GM23338 (cell line): ENCODE measurements around the gene KIF19. TPM values are rescaled to one million over a fixed set of nuclear protein-coding genes. Genes with fewer than 3 reads are reported as not detected.

Experiments used
- ATAC-seq: fragments of 200-7000 bp; cut with Tn5 transposase; 3 replicates; pipeline ENCODE4 v1.9.1; 2020
- DNase-seq: peaks from one replicate; pipeline ENCODE4 v3.0.0-alpha.2; 2015; ENCODE audit warnings: low spot score
- H2AFZ ChIP-seq: fragments of 200-600 bp; sonication (generic); 2 replicates; pipeline ENCODE4 v1.8.0; 2016; ENCODE audit warnings: antibody characterized with exemption, mild to moderate bottlenecking, moderate library complexity
- H3F3A ChIP-seq: fragments of 200-600 bp; sonication (generic); replicated peaks from 2 replicates; pipeline ENCODE4 v1.8.0; 2017; ENCODE audit warnings: antibody characterized with exemption, mixed run types, low read depth
- H3K27ac ChIP-seq: fragments of 200-600 bp; sonication (generic); 2 replicates; pipeline ENCODE4 v1.6.1; 2016; ENCODE audit warnings: low read depth
- H3K27me3 ChIP-seq: fragments of 200-600 bp; sonication (generic); 2 replicates; pipeline ENCODE4 v1.8.0; 2016; ENCODE audit warnings: mild to moderate bottlenecking, mixed run types, moderate library complexity; ENCODE audit not compliant: insufficient read depth
- H3K36me3 ChIP-seq: fragments of 200-600 bp; sonication (generic); 2 replicates; pipeline ENCODE4 v1.8.0; 2016; ENCODE audit warnings: mild to moderate bottlenecking; ENCODE audit not compliant: insufficient read depth
- H3K4me1 ChIP-seq: fragments of 200-600 bp; sonication (generic); 2 replicates; pipeline ENCODE4 v1.8.0; 2016; ENCODE audit warnings: mild to moderate bottlenecking, moderate library complexity; ENCODE audit not compliant: insufficient read depth
- H3K4me2 ChIP-seq: fragments of 200-600 bp; sonication (generic); 2 replicates; pipeline ENCODE4 v1.7.1; 2017; ENCODE audit warnings: mixed run types
- H3K4me3 ChIP-seq: fragments of 200-600 bp; sonication (generic); 2 replicates; pipeline ENCODE4 v1.6.1; 2016; ENCODE audit warnings: mixed run types
- H3K79me2 ChIP-seq: fragments of 200-600 bp; sonication (generic); replicated peaks from 2 replicates; pipeline ENCODE4 v1.8.0; 2017; ENCODE audit warnings: mild to moderate bottlenecking; ENCODE audit not compliant: insufficient read depth
- H3K9me2 ChIP-seq: fragments of 200-600 bp; sonication (generic); 2 replicates; pipeline ENCODE4 v1.8.0; 2017; ENCODE audit not compliant: insufficient read depth
- H4K20me1 ChIP-seq: fragments of 200-600 bp; sonication (generic); replicated peaks from 2 replicates; pipeline ENCODE4 v1.8.0; 2017; ENCODE audit warnings: mild to moderate bottlenecking; ENCODE audit not compliant: insufficient read depth
- H3K27ac Mint-ChIP-seq: 2 replicates; pipeline ENCODE4 v1.8.0; 2020; ENCODE audit warnings: inconsistent platforms, mild to moderate bottlenecking, moderate library complexity, mixed read lengths
- H3K27me3 Mint-ChIP-seq: 3 replicates; pipeline ENCODE4 v1.8.0; 2022; ENCODE audit warnings: low read depth, mild to moderate bottlenecking, moderate library complexity, mixed read lengths, inconsistent platforms; ENCODE audit not compliant: insufficient read depth, poor library complexity
- H3K36me3 Mint-ChIP-seq: 3 replicates; pipeline ENCODE4 v1.8.0; 2021; ENCODE audit warnings: low read depth, mild to moderate bottlenecking, inconsistent platforms, moderate library complexity, mixed read lengths
- H3K4me1 Mint-ChIP-seq: 3 replicates; pipeline ENCODE4 v1.8.0; 2020; ENCODE audit warnings: mild to moderate bottlenecking, inconsistent platforms, mixed read lengths
- H3K4me3 Mint-ChIP-seq: 3 replicates; pipeline ENCODE4 v1.8.0; 2021; ENCODE audit warnings: moderate library complexity, mild to moderate bottlenecking, inconsistent platforms, mixed read lengths
- H3K9me3 Mint-ChIP-seq: 3 replicates; pipeline ENCODE4 v1.8.0; 2020; ENCODE audit warnings: moderate library complexity, mild to moderate bottlenecking, inconsistent platforms, mixed read lengths
- CREB1 ChIP-seq: fragments of 250-450 bp; sonication (Bioruptor Pico); IDR thresholded peaks from 2 replicates; pipeline ENCODE4 v1.5.0; 2020; ENCODE audit warnings: low read depth, mild to moderate bottlenecking, moderate library complexity
- CTCF ChIP-seq, 2 experiments: fragments of 200-600 bp in 1 of 2; sonication (generic) in 1 of 2; conservative IDR thresholded peaks; 2 replicates each; pipeline versions ENCODE4 v1.5.1 to v1.6.1; 2016 to 2017; ENCODE audit warnings: antibody characterized with exemption in 2 of 2, low read depth in 2 of 2, mild to moderate bottlenecking in 2 of 2, moderate library complexity in 1 of 2
- ETS1 ChIP-seq: IDR thresholded peaks from 2 replicates; pipeline ENCODE4 v1.6.1; 2016; ENCODE audit warnings: antibody characterized with exemption
- EZH2 ChIP-seq: fragments of 200-600 bp; sonication (generic); IDR thresholded peaks from one replicate; pipeline ENCODE4 v1.8.0; 2017; ENCODE audit warnings: antibody characterized with exemption, mild to moderate bottlenecking, low read depth; ENCODE audit not compliant: unreplicated experiment
- JUNB ChIP-seq: IDR thresholded peaks from one replicate; pipeline ENCODE4 v1.6.1; 2016; ENCODE audit warnings: antibody characterized with exemption; ENCODE audit not compliant: unreplicated experiment
- NANOG ChIP-seq: IDR thresholded peaks from 2 replicates; pipeline ENCODE4 v1.6.1; 2016; ENCODE audit warnings: antibody characterized with exemption, borderline replicate concordance
- POLR2AphosphoS5 ChIP-seq: IDR thresholded peaks from 2 replicates; pipeline ENCODE4 v1.6.1; 2016; ENCODE audit warnings: antibody characterized with exemption, low read depth
- REST ChIP-seq: IDR thresholded peaks from one replicate; pipeline ENCODE4 v1.6.1; 2018; ENCODE audit warnings: antibody characterized with exemption; ENCODE audit not compliant: unreplicated experiment
- STAT1 ChIP-seq: IDR thresholded peaks from one replicate; pipeline ENCODE4 v1.6.1; 2016; ENCODE audit warnings: antibody characterized with exemption; ENCODE audit not compliant: unreplicated experiment
- ZNF114 ChIP-seq: fragments of 250-450 bp; sonication (Bioruptor Pico); IDR thresholded peaks from 2 replicates; pipeline ENCODE4 v1.5.0; 2020; ENCODE audit warnings: mild to moderate bottlenecking, moderate library complexity
- ZNF331 ChIP-seq: fragments of 250-450 bp; sonication (Bioruptor Pico); IDR thresholded peaks from 2 replicates; pipeline ENCODE4 v1.5.0; 2020; ENCODE audit warnings: low read depth, mild to moderate bottlenecking, moderate library complexity
- long read RNA-seq: library from polyadenylated mRNA; unstranded; transcript quantifications from one replicate; pipeline ENCODE4 v2.0.0, GENCODE V29; 2020; ENCODE audit not compliant: unreplicated experiment
- polyA plus RNA-seq: library from polyadenylated mRNA; unstranded; fragments of >200 nt; fragmentation: Nextera tagmentation; extraction: Ambion mirVana; gene quantifications from 2 replicates; pipeline ENCODE4 v1.2.1, GENCODE V29; 2016
- total RNA-seq: library from RNA; depleted of rRNA; stranded (reverse); fragments of >200 nt; shearing (Covaris generic); gene quantifications from 2 replicates; pipeline ENCODE4 v1.2.3, GENCODE V29; 2014; rRNA removed

Gene KIF19
- total RNA-seq (0.27 and 0.35 TPM in 2 replicates), polyA plus RNA-seq (0.07 and 0.36 TPM in 2 replicates)
- long read RNA-seq = 0 reads

- Histone ChIP-seq H2AFZ (peak within 1 kb of the TSS; percentile 93), H4K20me1 (no peaks in the 10 kb centered on the region), H3K36me3 (no peaks in the 10 kb centered on the region), H3K4me2 (peak within 1 kb of the TSS; percentile 92), H3K79me2 (no peaks in the 10 kb centered on the region), H3K4me1 (peaks cover 4% of the 10 kb centered on the region; the same call in 1 of the 2 replicates), H3K27me3 (peaks cover 31% of the 10 kb centered on the region), H3K27ac (no peak within 1 kb of the TSS), H3K9me2 (no peaks in the 10 kb centered on the region), H3K4me3 (peak within 1 kb of the TSS; percentile 68), H3F3A (no peaks in the 10 kb centered on the region)
- ATAC-seq (peak; percentile 89), DNase-seq (peak; percentile 85)
- no peak within 1 kb of the TSS for H3K27ac Mint-ChIP-seq
- peaks cover 18% of the 10 kb centered on the region for H3K4me1 Mint-ChIP-seq
- H3K27me3 Mint-ChIP-seq = peaks cover 30% of the 10 kb centered on the region
- peak within 1 kb of the TSS; percentile 63 for H3K4me3 Mint-ChIP-seq
- H3K36me3 Mint-ChIP-seq = no peaks in the 10 kb centered on the region; the same call in 2 of the 3 replicates
- no peaks in the 10 kb centered on the region for H3K9me3 Mint-ChIP-seq
- no peak for TF ChIP-seq POLR2AphosphoS5
- no peak for TF ChIP-seq NANOG
- TF ChIP-seq REST = no peak
- TF ChIP-seq EZH2 = no peak
- TF ChIP-seq ETS1 = no peak
- TF ChIP-seq STAT1 = no peak
- no peak for TF ChIP-seq ZNF114 (CRISPR knock-in tag)
These were observed at the start of gene KIF19 for GRCh38 chr17:74325743-74326379. KIF19 (plus strand) TSS chr17:74326226; CDS start chr17:74326350, 124 bp downstream.

DNA sequence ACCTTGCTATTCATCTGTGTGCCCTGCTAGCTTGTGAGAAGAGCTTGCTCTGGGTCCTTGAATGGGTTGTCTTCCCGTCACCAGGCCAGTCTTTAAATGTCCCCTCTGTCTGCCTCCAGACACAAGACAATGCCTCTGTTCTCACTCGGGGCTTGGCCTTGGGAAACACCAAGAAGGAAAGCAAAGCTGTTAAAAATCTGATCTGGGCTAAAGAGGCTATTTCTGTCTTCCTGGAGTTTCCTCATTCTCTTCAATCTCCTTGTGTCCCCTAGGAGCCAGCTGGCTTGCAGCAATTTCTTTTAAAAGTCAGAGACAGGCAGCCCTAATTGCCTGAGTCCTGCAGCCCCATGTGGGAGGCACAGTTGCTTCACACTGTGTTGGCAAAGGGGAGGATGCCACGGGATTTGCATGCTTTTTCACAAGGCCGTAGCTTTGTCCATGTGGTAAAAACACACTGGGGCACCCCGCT, 49.5 kb upstream of the KIF19 start:
- Histone ChIP-seq H3F3A (no peaks in the 10 kb centered on the region), H3K4me3 (no peak overlapping the region), H3K4me1 (peaks cover 5% of the 10 kb centered on the region; the same call in 1 of the 2 replicates), H3K36me3 (no peaks in the 10 kb centered on the region), H3K27me3 (peaks cover 20% of the 10 kb centered on the region), H4K20me1 (no peaks in the 10 kb centered on the region), H3K9me2 (no peaks in the 10 kb centered on the region), H3K79me2 (no peaks in the 10 kb centered on the region), H2AFZ (no peak overlapping the region), H3K4me2 (no peak overlapping the region), H3K27ac (no peak overlapping the region)
- Mint-ChIP-seq H3K36me3 (no peaks in the 10 kb centered on the region), H3K4me3 (no peak overlapping the region), H3K27ac (no peak overlapping the region), H3K27me3 (peaks cover 26% of the 10 kb centered on the region), H3K9me3 (no peaks in the 10 kb centered on the region; the same call in 2 of the 3 replicates), H3K4me1 (peaks cover 24% of the 10 kb centered on the region)
- no peak for ATAC-seq
- DNase-seq = no peak
- TF ChIP-seq ZNF331 (CRISPR knock-in tag) (no peak), JUNB (no peak), ZNF114 (CRISPR knock-in tag) (no peak), CTCF (conservative IDR thresholded peaks at IDR 0.05; ENCODE audit: low read depth in 2 of 2) (no peak), CREB1 (CRISPR knock-in tag) (no peak), POLR2AphosphoS5 (no peak), EZH2 (no peak)
